ENCODE data around the gene RXRA. TPM values are rescaled to one million over a fixed set of nuclear protein-coding genes. Genes with fewer than 3 reads are reported as not detected.
A peak's percentile ranks its signal among the peaks of the same experiment; 100 is the strongest.

RXRA gene
- total and polyA plus RNA-seq, 2 of the 4 experiments (the other 2 are of a cell fraction) = 7.5 to 17.9 TPM

DNA sequence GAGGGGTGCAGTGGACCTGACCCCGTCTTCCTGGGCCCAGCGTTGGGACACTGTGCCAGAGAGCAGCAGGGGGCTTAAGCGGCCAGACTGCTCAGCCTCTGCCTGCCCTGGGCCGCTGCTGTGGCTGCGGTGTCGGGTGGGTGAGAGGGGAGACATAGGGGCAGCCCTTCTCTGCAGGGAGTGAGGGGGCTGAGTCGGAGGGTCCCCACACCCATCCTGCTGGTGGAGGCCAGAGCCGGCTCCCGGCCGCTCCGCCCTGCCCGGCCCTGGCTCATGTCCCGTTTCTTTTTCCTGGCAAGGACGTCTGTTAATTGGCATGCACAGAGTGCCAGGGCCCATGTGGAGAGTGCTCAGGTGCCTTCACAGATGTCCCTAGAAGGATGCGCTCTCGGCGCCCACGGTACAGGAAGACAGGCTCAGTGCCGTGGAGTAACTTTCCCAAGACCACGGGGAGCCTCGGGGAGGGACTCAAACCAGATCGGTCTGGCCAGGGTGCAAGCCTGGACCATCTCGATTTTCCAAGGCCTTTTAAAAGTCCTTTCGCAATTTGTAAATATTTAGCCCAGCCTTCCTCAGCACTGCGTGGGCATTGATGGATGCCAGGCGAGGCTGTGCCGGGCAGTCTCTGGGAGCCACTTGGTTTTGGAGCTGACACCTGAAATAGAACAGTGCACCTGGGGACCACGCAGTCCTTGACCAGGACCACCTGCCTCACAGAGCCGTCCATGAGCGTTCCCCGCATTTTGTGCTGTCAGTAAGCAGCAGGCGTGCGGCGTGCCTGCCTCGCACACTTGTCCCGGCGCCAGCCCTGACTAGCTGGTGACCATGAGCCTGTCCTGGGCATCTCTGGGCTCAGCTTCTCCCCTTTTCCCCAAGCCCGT lies 60.9 kb downstream of the RXRA start:
- TF ChIP-seq, protein P1, sequence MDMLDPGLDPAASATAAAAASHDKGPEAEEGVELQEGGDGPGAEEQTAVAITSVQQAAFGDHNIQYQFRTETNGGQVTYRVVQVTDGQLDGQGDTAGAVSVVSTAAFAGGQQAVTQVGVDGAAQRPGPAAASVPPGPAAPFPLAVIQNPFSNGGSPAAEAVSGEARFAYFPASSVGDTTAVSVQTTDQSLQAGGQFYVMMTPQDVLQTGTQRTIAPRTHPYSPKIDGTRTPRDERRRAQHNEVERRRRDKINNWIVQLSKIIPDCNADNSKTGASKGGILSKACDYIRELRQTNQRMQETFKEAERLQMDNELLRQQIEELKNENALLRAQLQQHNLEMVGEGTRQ (IDR thresholded peaks at IDR 0.05; ENCODE audit: low read depth, low read length) = no peak
- TF ChIP-seq CEBPB (IDR thresholded peaks at IDR 0.05; ENCODE audit: low read depth, low read length) (peak; percentile 69), SMC3 (IDR thresholded peaks at IDR 0.05; ENCODE audit: low read depth, low read length) (no peak)
- TF ChIP-seq, protein P2, sequence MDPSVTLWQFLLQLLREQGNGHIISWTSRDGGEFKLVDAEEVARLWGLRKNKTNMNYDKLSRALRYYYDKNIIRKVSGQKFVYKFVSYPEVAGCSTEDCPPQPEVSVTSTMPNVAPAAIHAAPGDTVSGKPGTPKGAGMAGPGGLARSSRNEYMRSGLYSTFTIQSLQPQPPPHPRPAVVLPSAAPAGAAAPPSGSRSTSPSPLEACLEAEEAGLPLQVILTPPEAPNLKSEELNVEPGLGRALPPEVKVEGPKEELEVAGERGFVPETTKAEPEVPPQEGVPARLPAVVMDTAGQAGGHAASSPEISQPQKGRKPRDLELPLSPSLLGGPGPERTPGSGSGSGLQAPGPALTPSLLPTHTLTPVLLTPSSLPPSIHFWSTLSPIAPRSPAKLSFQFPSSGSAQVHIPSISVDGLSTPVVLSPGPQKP (IDR thresholded peaks at IDR 0.05; ENCODE audit: borderline replicate concordance, low read depth, low read length) = no peak
- Histone ChIP-seq H3K9me1 (ENCODE audit: insufficient read depth, low read length) (peaks cover 19% of the 10 kb centered on the region), H3K56ac (ENCODE audit: extremely low read depth, insufficient read depth, low read length) (no peak overlapping the region), H4K91ac (ENCODE audit: insufficient read depth, low read depth, low read length) (no peak overlapping the region), H3K4me1 (ENCODE audit: control insufficient read depth, insufficient read depth, low read length) (peaks cover 23% of the 10 kb centered on the region), H2AFZ (replicated peaks; ENCODE audit: low read length, poor library complexity) (no peak overlapping the region), H2BK15ac (ENCODE audit: low read depth, low read length) (no peak overlapping the region), H3K4ac (ENCODE audit: low read depth, low read length) (no peak overlapping the region), H2AK9ac (replicated peaks; ENCODE audit: low read depth, low read length, poor library complexity) (no peak overlapping the region), H3K4me3 (ENCODE audit: insufficient read depth, low read depth, low read length) (no peak overlapping the region), H3K9ac (ENCODE audit: low read depth, low read length) (no peak overlapping the region), H3K18ac (ENCODE audit: low read depth, low read length) (no peak overlapping the region), H3K23ac (ENCODE audit: low read depth, low read length) (no peak overlapping the region), H2BK120ac (ENCODE audit: low read depth, low read length) (no peak overlapping the region), H3K14ac (replicated peaks; ENCODE audit: low read depth, low read length) (no peak overlapping the region), H3K36me3 (ENCODE audit: control insufficient read depth, insufficient read depth, low read length) (no peaks in the 10 kb centered on the region), H4K5ac (ENCODE audit: low read depth, low read length) (no peak overlapping the region), H4K20me1 (ENCODE audit: insufficient read depth, low read length) (peaks cover 100% of the 10 kb centered on the region), H4K8ac (ENCODE audit: low read depth in 2 of 2, low read length in 2 of 2) (no peak overlapping the region), H2BK20ac (ENCODE audit: low read depth, low read length) (no peak overlapping the region), H3K4me2 (ENCODE audit: low read depth, low read length) (peak overlapping the region; percentile 25; the same call in 1 of the 2 replicates), H2BK5ac (ENCODE audit: low read depth, low read length, poor library complexity, severe bottlenecking) (no peak overlapping the region), H2AK5ac (ENCODE audit: low read depth, low read length) (no peak overlapping the region; the same call in 1 of the 2 replicates), H3K9me3 (ENCODE audit: control insufficient read depth, insufficient read depth, low read length) (no peaks in the 10 kb centered on the region), H3K79me1 (ENCODE audit: low read depth in 1 of 2, low read length in 2 of 2) (peaks cover 14 to 88% of the 10 kb centered on the region in 2 experiments), H3K27me3 (ENCODE audit: control insufficient read depth, insufficient read depth, low read length) (no peaks in the 10 kb centered on the region), H3K27ac (ENCODE audit: insufficient read depth, low read length) (no peak overlapping the region)
- dilution Hi-C loops (cut with HindIII; ENCODE audit: low sequenced_read_pairs, unreplicated experiment) (no loop called here), in situ Hi-C loops (cut with MboI; ENCODE audit: low sequenced_read_pairs) (no loop called here), intact Hi-C loops (cut with micrococcal nuclease) (no loop called here)
- no TSS peak for BruUV-seq (replicated peaks)
- POLR2A ChIA-PET (ENCODE audit: unreplicated experiment) = no interaction called here
- DNase-seq (peak; percentile 24), ATAC-seq (ENCODE audit: low read depth) (peak; percentile 67)
- 43% methylated on average over 20 of the region's 38 CpGs; no CpG with 5 or more reads in 1 of the 2 experiments for WGBS, 2 experiments (ENCODE audit: extremely low coverage in 2 of 2, insufficient read length in 1 of 2)
- CTCF ChIA-PET = no interaction called here
